HEK293 (cell line): ENCODE results near the gene SFRP4.

Source experiments
- CTCF ChIA-PET: fragments of 350-600 bp; formaldehyde crosslinking; extraction: SDS; loops from one replicate; lab custom pipeline; 2021; ENCODE audit warnings: antibody characterized with exemption; lab: Yijun Ruan, JAX
- POLR2A ChIA-PET: fragments of 300-600 bp; formaldehyde crosslinking; extraction: SDS; loops from one replicate; lab custom pipeline; 2020; ENCODE audit warnings: antibody characterized with exemption, inconsistent platforms; lab: Yijun Ruan, JAX
- H3K27ac ChIP-seq: fragments of 200-500 bp; sonication (Bioruptor generic); 2 replicates; pipeline ENCODE4 v1.5.1; 2014; ENCODE audit warnings: low read depth, low read length, control low read depth, inconsistent platforms; ENCODE audit errors: extremely low read depth
- H3K36me3 ChIP-seq, 2 experiments: fragments of 200-500 bp in 1 of 2; sonication (Bioruptor generic) in 1 of 2; 1 replicate in 1 of 2; 2 replicates in 1 of 2; pipeline ENCODE4 v1.5.1; 2014 to 2017; ENCODE audit warnings: inconsistent platforms in 2 of 2, low read length in 2 of 2; ENCODE audit not compliant: control insufficient read depth in 2 of 2, insufficient read depth in 1 of 2
- H3K4me1 ChIP-seq: fragments of 200-500 bp; sonication (Bioruptor generic); 2 replicates; pipeline ENCODE4 v1.5.1; 2014; ENCODE audit warnings: mild to moderate bottlenecking, low read length, inconsistent platforms; ENCODE audit not compliant: control insufficient read depth, insufficient read depth
- H3K4me3 ChIP-seq: 2 replicates; pipeline ENCODE4 v1.5.1; 2011; ENCODE audit warnings: low read depth, mild to moderate bottlenecking, control low read depth, low read length, moderate library complexity
- H3K9me3 ChIP-seq: fragments of 200-500 bp; sonication (Bioruptor generic); 2 replicates; pipeline ENCODE4 v1.5.1; 2014; ENCODE audit warnings: low read depth, low read length, inconsistent platforms; ENCODE audit not compliant: control insufficient read depth, insufficient read depth
- BCL11B ChIP-seq: fragments of 450-650 bp; formaldehyde crosslinking; IDR thresholded peaks from 2 replicates; pipeline ENCODE4 v1.5.1; 2016; ENCODE audit warnings: low read depth, missing biosample characterization, missing genetic modification characterization
- FEZF1 ChIP-seq: fragments of 450-650 bp; formaldehyde crosslinking; IDR thresholded peaks from 2 replicates; pipeline ENCODE4 v1.5.1; 2016; ENCODE audit warnings: missing biosample characterization, missing genetic modification characterization
- HOXA7 ChIP-seq: sonication (generic); formaldehyde crosslinking; IDR thresholded peaks from 2 replicates; pipeline ENCODE4 v1.8.1; 2022; ENCODE audit warnings: missing genetic modification reagents, borderline replicate concordance
- INSM2 ChIP-seq: fragments of 450-650 bp; formaldehyde crosslinking; IDR thresholded peaks from 2 replicates; pipeline ENCODE4 v1.5.1; 2016; ENCODE audit warnings: missing biosample characterization, missing genetic modification characterization
- OVOL3 ChIP-seq: fragments of 450-650 bp; formaldehyde crosslinking; IDR thresholded peaks from 2 replicates; pipeline ENCODE4 v1.5.1; 2016; ENCODE audit warnings: missing biosample characterization, missing genetic modification characterization
- SETDB1 ChIP-seq: IDR thresholded peaks from one replicate; pipeline ENCODE4 v1.6.1; 2017; ENCODE audit warnings: mild to moderate bottlenecking, low read length, moderate library complexity, mixed read lengths; ENCODE audit not compliant: insufficient read length
- TSHZ1 ChIP-seq: fragments of 450-650 bp; formaldehyde crosslinking; IDR thresholded peaks from 2 replicates; pipeline ENCODE4 v1.5.1; 2016; ENCODE audit warnings: missing biosample characterization, missing genetic modification characterization, borderline replicate concordance
- ZBTB26 ChIP-seq: fragments of 450-650 bp; formaldehyde crosslinking; optimal IDR thresholded peaks from 2 replicates; pipeline ENCODE3; 2016; ENCODE audit warnings: missing biosample characterization, mild to moderate bottlenecking, missing genetic modification characterization
- ZNF114 ChIP-seq: fragments of 450-650 bp; formaldehyde crosslinking; IDR thresholded peaks from 2 replicates; pipeline ENCODE4 v1.5.0; 2017; ENCODE audit warnings: missing biosample characterization, missing genetic modification characterization
- ZNF394 ChIP-seq: fragments of 450-650 bp; formaldehyde crosslinking; IDR thresholded peaks from 2 replicates; pipeline ENCODE4 v1.5.1; 2016; ENCODE audit warnings: missing biosample characterization, missing genetic modification characterization, mild to moderate bottlenecking, moderate library complexity, borderline replicate concordance
- ZNF404 ChIP-seq: fragments of 450-650 bp; formaldehyde crosslinking; IDR thresholded peaks from 2 replicates; pipeline ENCODE4 v1.5.1; 2017; ENCODE audit warnings: missing biosample characterization, missing genetic modification characterization
- ZNF518A ChIP-seq: fragments of 450-650 bp; formaldehyde crosslinking; conservative IDR thresholded peaks from 2 replicates; pipeline ENCODE4 v1.5.1; 2016; ENCODE audit warnings: low read depth, missing biosample characterization, missing genetic modification characterization
- ZNF561 ChIP-seq: fragments of 450-650 bp; IDR thresholded peaks from 2 replicates; pipeline ENCODE4 v1.5.1; 2018; ENCODE audit warnings: missing biosample characterization, missing genetic modification characterization, borderline replicate concordance
- ZNF704 ChIP-seq: fragments of 450-650 bp; formaldehyde crosslinking; IDR thresholded peaks from 2 replicates; pipeline ENCODE4 v1.5.1; 2016; ENCODE audit warnings: missing biosample characterization, missing genetic modification characterization
- ZNF830 ChIP-seq: fragments of 450-650 bp; IDR thresholded peaks from 2 replicates; pipeline ENCODE4 v1.5.0; 2018; ENCODE audit warnings: missing biosample characterization, missing genetic modification characterization, low read depth, mild to moderate bottlenecking, moderate library complexity

The SFRP4 gene

GRCh38 chr7:37915438-37915837 is 1.2 kb downstream of the SFRP4 start (continued):
- no peak for TF ChIP-seq ZNF704 (tag by site-specific recombination)
- TF ChIP-seq ZNF404 (tag by site-specific recombination) = no peak
- TF ChIP-seq FEZF1 (tag by site-specific recombination) = peak; percentile 10; the same call in 1 of the 2 replicates
- TF ChIP-seq ZNF114 (tag by site-specific recombination) = no peak
- no peak for TF ChIP-seq BCL11B
- peak; percentile 37; the same call in 1 of the 2 replicates for TF ChIP-seq ZNF561 (tag by site-specific recombination)
- TF ChIP-seq TSHZ1 = no peak
- TF ChIP-seq ZNF830 = no peak
- TF ChIP-seq ZNF394 (tag by site-specific recombination) = no peak
- no peak for TF ChIP-seq ZNF518A
- TF ChIP-seq, all 188 proteins: peak for 6

GRCh38 chr7:37912756-37913155 is 3.9 kb downstream of the SFRP4 start:
- no peak overlapping the region for H3K27ac ChIP-seq
- TF ChIP-seq INSM2 (tag by site-specific recombination) (no peak), ZBTB26 (tag by site-specific recombination) (no peak), HOXA7 (CRISPR knock-in tag) (no peak), OVOL3 (tag by site-specific recombination) (no peak), SETDB1 (no peak)
- H3K4me1 ChIP-seq = peaks cover 3% of the 10 kb centered on the region; the same call in 1 of the 2 replicates
- no peaks in the 10 kb centered on the region for H3K9me3 ChIP-seq
- ChIA-PET CTCF (interaction anchor here (1.0 to 2.2 kb wide), 2 partner anchors 11 to 423 kb away, joined by 3 to 13 read pairs; no protein-coding TSS in a partner anchor), POLR2A (no interaction called here)
- H3K4me3 ChIP-seq = no peak overlapping the region
- H3K36me3 ChIP-seq = no peaks in the 10 kb centered on the region
